Gastroesophageal sphincter (tissue), 3 donors: ENCODE results near the gene CHCHD1.

Experiments
- EP300 ChIP-seq: sonication (generic); formaldehyde crosslinking; IDR thresholded peaks from one replicate; pipeline ENCODE4 v1.6.1; 2017; ENCODE audit warnings: antibody characterized with exemption, mild to moderate bottlenecking
- POLR2A ChIP-seq, 2 donors: fragments of 450-650 bp; IDR thresholded peaks; one replicate each; pipeline ENCODE4 v1.6.1; 2017; ENCODE audit warnings: antibody characterized with exemption in 2 of 2, mild to moderate bottlenecking in 2 of 2, moderate library complexity in 1 of 2
- POLR2AphosphoS5 ChIP-seq: sonication (generic); formaldehyde crosslinking; IDR thresholded peaks from one replicate; pipeline ENCODE4 v1.6.1; 2017; ENCODE audit warnings: antibody characterized with exemption
- TF ChIP-seq, protein P1 (sequence below), 4 experiments: fragments of 200-600 bp in 2 of 4; fragments of 450-650 bp in 2 of 4; sonication (generic) in 1 of 4; IDR thresholded peaks; one replicate each; pipeline ENCODE4 v1.5.1; 2017 to 2019; ENCODE audit warnings: antibody characterized with exemption in 4 of 4, mild to moderate bottlenecking in 2 of 4, moderate library complexity in 2 of 4

DNA sequence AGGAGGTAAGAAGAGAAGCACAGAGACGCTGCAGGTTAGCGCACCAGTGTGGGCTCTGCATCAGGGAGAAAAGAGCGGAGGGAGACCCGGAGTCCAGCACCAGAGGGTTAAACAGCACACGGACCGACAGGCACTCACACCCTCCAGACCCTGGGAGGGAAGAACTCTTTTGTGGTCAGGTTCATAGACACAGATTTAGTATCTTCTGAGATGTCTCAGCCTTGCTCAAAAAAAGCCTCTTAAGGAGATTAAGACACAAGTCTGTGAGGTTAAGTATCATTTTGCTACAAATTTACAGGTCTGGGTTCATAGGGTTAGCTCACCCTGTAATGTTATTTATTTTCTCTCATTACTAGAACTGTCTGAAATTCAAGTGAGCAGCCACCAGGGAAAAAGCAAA lies 46.3 kb downstream of the CHCHD1 start:
- no peak for TF ChIP-seq POLR2AphosphoS5
- no peak for TF ChIP-seq POLR2A (IDR thresholded peaks at IDR 0.05)
- TF ChIP-seq, protein P1, sequence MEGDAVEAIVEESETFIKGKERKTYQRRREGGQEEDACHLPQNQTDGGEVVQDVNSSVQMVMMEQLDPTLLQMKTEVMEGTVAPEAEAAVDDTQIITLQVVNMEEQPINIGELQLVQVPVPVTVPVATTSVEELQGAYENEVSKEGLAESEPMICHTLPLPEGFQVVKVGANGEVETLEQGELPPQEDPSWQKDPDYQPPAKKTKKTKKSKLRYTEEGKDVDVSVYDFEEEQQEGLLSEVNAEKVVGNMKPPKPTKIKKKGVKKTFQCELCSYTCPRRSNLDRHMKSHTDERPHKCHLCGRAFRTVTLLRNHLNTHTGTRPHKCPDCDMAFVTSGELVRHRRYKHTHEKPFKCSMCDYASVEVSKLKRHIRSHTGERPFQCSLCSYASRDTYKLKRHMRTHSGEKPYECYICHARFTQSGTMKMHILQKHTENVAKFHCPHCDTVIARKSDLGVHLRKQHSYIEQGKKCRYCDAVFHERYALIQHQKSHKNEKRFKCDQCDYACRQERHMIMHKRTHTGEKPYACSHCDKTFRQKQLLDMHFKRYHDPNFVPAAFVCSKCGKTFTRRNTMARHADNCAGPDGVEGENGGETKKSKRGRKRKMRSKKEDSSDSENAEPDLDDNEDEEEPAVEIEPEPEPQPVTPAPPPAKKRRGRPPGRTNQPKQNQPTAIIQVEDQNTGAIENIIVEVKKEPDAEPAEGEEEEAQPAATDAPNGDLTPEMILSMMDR (IDR thresholded peaks at IDR 0.05): no peak
- no peak for TF ChIP-seq EP300
